ENCODE results near the gene GATA2. TPM values are rescaled to one million over a fixed set of nuclear protein-coding genes. Genes with fewer than 3 reads are reported as not detected.

The GATA2 gene
- total and polyA plus RNA-seq, 4 donors, result 2.1 to 39.5 (median 8.0) TPM

GRCh38 chr3:128432301-128432970 lies 60.6 kb downstream of the GATA2 start:
- no peak overlapping the region for H3K27ac ChIP-seq (ENCODE audit: low read depth in 1 of 2, low read length in 2 of 2)
- no peaks in the 10 kb centered on the region for H3K36me3 ChIP-seq (ENCODE audit: control insufficient read depth in 1 of 2, insufficient read depth in 2 of 2, low read length in 1 of 2)
- ATAC-seq (ENCODE audit: low FRiP score), result no peak
- H3K4me1 ChIP-seq (ENCODE audit: control insufficient read depth in 1 of 2, insufficient read depth in 2 of 2, low read length in 2 of 2), result no peaks in the 10 kb centered on the region
- intact Hi-C loops (cut with DNase I), result loop anchor here in 1 of 2 donors (5.0 kb wide), 1 partner anchor 55 kb away; no protein-coding TSS in a partner anchor
- H3K9me3 ChIP-seq (ENCODE audit: control insufficient read depth, low read length), result no peaks in the 10 kb centered on the region
- H3K27me3 ChIP-seq (ENCODE audit: control insufficient read depth in 1 of 2, insufficient read depth in 2 of 2, low read length in 1 of 2), result no peaks in the 10 kb centered on the region
- 7 to 9% methylated on average over 36 to 43 of the region's 43 CpGs for WGBS, 2 donors
- no peak for DNase-seq
- H3K4me3 ChIP-seq (ENCODE audit: low read length in 2 of 2), result no peak overlapping the region

- WGBS, 2 donors, result 73 to 76% methylated on average over 13 of the region's 13 CpGs
- H3K27me3 ChIP-seq (ENCODE audit: control insufficient read depth in 1 of 2, insufficient read depth in 2 of 2, low read length in 1 of 2), result no peaks in the 10 kb centered on the region
- H3K27ac ChIP-seq (ENCODE audit: low read depth in 1 of 2, low read length in 2 of 2), result no peak overlapping the region
- DNase-seq (no peak), ATAC-seq (ENCODE audit: low FRiP score) (no peak)
- no peaks in the 10 kb centered on the region for H3K4me1 ChIP-seq (ENCODE audit: control insufficient read depth in 1 of 2, insufficient read depth in 2 of 2, low read length in 2 of 2)
- intact Hi-C loops (cut with DNase I), result loop anchor here in 1 of 2 donors (5.0 kb wide), 1 partner anchor 55 kb away; no protein-coding TSS in a partner anchor
- H3K4me3 ChIP-seq (ENCODE audit: low read length in 2 of 2), result no peak overlapping the region
- no peaks in the 10 kb centered on the region for H3K36me3 ChIP-seq (ENCODE audit: control insufficient read depth in 1 of 2, insufficient read depth in 2 of 2, low read length in 1 of 2)
- no peaks in the 10 kb centered on the region for H3K9me3 ChIP-seq (ENCODE audit: control insufficient read depth, low read length)
These were observed 61.1 kb downstream of the GATA2 start for GRCh38 chr3:128431803-128432300.

- 82 to 85% methylated on average over 8 of the region's 8 CpGs for WGBS, 2 donors
- Histone ChIP-seq H3K36me3 (ENCODE audit: control insufficient read depth in 1 of 2, insufficient read depth in 2 of 2, low read length in 1 of 2) (no peaks in the 10 kb centered on the region), H3K4me3 (ENCODE audit: low read length in 2 of 2) (no peak overlapping the region), H3K27ac (ENCODE audit: low read depth in 1 of 2, low read length in 2 of 2) (no peak overlapping the region), H3K27me3 (ENCODE audit: control insufficient read depth in 1 of 2, insufficient read depth in 2 of 2, low read length in 1 of 2) (no peaks in the 10 kb centered on the region), H3K4me1 (ENCODE audit: control insufficient read depth in 1 of 2, insufficient read depth in 2 of 2, low read length in 2 of 2) (no peaks in the 10 kb centered on the region), H3K9me3 (ENCODE audit: control insufficient read depth, low read length) (no peaks in the 10 kb centered on the region)
- intact Hi-C loops (cut with DNase I), result loop anchor here in 1 of 2 donors (5.0 kb wide), 1 partner anchor 57 kb away; no protein-coding TSS in a partner anchor
- ATAC-seq (ENCODE audit: low FRiP score) (no peak), DNase-seq (no peak)
These were observed 62.3 kb downstream of the GATA2 start for GRCh38 chr3:128430731-128431130.

- no peaks in the 10 kb centered on the region for H3K4me1 ChIP-seq (ENCODE audit: control insufficient read depth in 1 of 2, insufficient read depth in 2 of 2, low read length in 2 of 2)
- no peak overlapping the region for H3K4me3 ChIP-seq (ENCODE audit: low read length in 2 of 2)
- H3K27me3 ChIP-seq (ENCODE audit: control insufficient read depth in 1 of 2, insufficient read depth in 2 of 2, low read length in 1 of 2), result no peaks in the 10 kb centered on the region
- H3K36me3 ChIP-seq (ENCODE audit: control insufficient read depth in 1 of 2, insufficient read depth in 2 of 2, low read length in 1 of 2), result no peaks in the 10 kb centered on the region
- intact Hi-C loops (cut with DNase I), result loop anchor here in 1 of 2 donors (5.0 kb wide), 1 partner anchor 57 kb away; no protein-coding TSS in a partner anchor
- H3K27ac ChIP-seq (ENCODE audit: low read depth in 1 of 2, low read length in 2 of 2), result no peak overlapping the region
- H3K9me3 ChIP-seq (ENCODE audit: control insufficient read depth, low read length), result no peaks in the 10 kb centered on the region
- DNase-seq (no peak), ATAC-seq (ENCODE audit: low FRiP score) (no peak)
- 86 to 87% methylated on average over 10 of the region's 10 CpGs for WGBS, 2 donors
These were observed 62.7 kb downstream of the GATA2 start for GRCh38 chr3:128430301-128430700.

- H3K36me3 ChIP-seq (ENCODE audit: control insufficient read depth in 1 of 2, insufficient read depth in 2 of 2, low read length in 1 of 2), result no peaks in the 10 kb centered on the region
- H3K4me1 ChIP-seq (ENCODE audit: control insufficient read depth in 1 of 2, insufficient read depth in 2 of 2, low read length in 2 of 2), result no peaks in the 10 kb centered on the region
- no peak for ATAC-seq (ENCODE audit: low FRiP score)
- no peak overlapping the region for H3K27ac ChIP-seq (ENCODE audit: low read depth in 1 of 2, low read length in 2 of 2)
- no peak overlapping the region for H3K4me3 ChIP-seq (ENCODE audit: low read length in 2 of 2)
- 93 to 94% methylated on average over 8 of the region's 8 CpGs for WGBS, 2 donors
- no peaks in the 10 kb centered on the region for H3K27me3 ChIP-seq (ENCODE audit: control insufficient read depth in 1 of 2, insufficient read depth in 2 of 2, low read length in 1 of 2)
- intact Hi-C loops (cut with DNase I), result loop anchor here in 1 of 2 donors (5.0 kb wide), 1 partner anchor 58 kb away; no protein-coding TSS in a partner anchor
- no peaks in the 10 kb centered on the region for H3K9me3 ChIP-seq (ENCODE audit: control insufficient read depth, low read length)
- DNase-seq, result no peak
These were observed 63.2 kb downstream of the GATA2 start for GRCh38 chr3:128429751-128430150.

Other genes starting within 250 kb of the GATA2 start
- not detected for gene DNAJB8, start 26.3 kb downstream of the GATA2 start, total RNA-seq
- gene DNAJB8, start 26.3 kb downstream of the GATA2 start, polyA plus RNA-seq, result not detected
- 100 to 1,000 TPM; 118 to 133 TPM for gene RPN1, start 157.6 kb upstream of the GATA2 start, total RNA-seq
- 10 to 100 TPM; 64.5 to 90.7 TPM for gene RPN1, start 157.6 kb upstream of the GATA2 start, polyA plus RNA-seq
- gene RAB7A, start 233.0 kb upstream of the GATA2 start, total RNA-seq, result 100 to 1,000 TPM; 202 to 211 TPM
- gene RAB7A, start 233.0 kb upstream of the GATA2 start, polyA plus RNA-seq, result 100 to 1,000 TPM; 125 to 126 TPM